Activated CD8-positive, alpha-beta memory T cell treated with anti-CD3 and anti-CD28 coated beads for 24 hours (primary cell): ENCODE measurements around the gene ARFGEF3.

Source experiments
- DNase-seq: peaks from one replicate; pipeline ENCODE4 v3.0.0-alpha.2; 2020

Gene ARFGEF3

GRCh38 chr6:138370631-138371451, 209.1 kb downstream of the ARFGEF3 start:
- no peak for DNase-seq

GRCh38 chr6:138371452-138371711, 209.6 kb downstream of the ARFGEF3 start:
- no peak for DNase-seq

GRCh38 chr6:138371720-138372119, 210.0 kb downstream of the ARFGEF3 start:
- no peak for DNase-seq

DNA sequence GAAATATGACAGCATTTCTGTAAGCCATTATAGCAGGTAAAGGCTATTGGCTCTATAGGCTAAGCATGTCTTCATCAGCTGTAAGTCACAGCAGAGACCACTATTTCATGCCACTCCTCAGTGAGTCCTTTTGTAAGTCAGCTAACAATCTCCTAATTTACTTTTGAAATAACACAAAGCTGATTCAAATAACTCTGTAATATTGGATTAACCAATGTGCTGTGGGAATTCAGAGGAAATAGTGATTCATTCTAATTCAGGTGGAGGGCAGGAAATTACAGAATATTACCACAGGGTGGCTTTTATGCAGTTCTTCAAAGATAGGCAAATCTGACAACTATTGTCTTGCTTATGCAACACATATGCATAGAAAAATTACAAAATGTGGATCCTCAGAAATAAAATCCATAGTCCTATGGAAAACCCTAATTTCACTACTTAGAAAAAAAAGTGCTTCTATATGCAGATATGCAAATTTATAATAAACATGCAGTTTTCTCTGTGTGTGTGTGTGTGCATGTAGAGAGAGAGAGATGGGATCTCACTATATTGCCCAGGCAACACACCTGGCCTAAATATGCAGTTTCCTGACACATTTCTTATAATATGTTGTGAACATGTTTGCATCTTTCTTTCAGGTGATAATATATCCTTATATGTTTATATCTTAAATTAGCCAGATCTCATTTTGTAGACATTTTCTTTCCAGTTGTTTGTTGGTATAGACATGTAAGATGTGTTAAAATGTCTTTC, 211.1 kb downstream of the ARFGEF3 start:
- DNase-seq = no peak

DNA sequence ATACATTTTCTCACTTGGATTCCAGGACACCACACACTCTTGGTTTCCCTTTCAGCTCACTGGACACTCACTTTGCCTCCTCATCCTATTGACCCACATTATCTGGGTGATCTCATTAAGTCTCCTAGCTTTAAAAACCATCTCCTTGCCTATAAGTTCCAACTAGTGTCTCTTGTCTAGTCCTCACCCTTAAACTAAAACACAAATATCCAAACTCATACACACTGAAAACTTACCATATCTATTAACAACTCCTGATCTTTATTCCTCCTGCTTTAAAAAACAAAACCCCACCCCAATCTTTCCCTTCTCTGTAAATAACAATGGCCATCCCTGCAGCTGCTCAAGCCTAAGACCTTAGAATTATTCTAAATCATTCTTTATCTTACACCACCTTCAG, 212.5 kb downstream of the ARFGEF3 start:
- no peak for DNase-seq

DNA sequence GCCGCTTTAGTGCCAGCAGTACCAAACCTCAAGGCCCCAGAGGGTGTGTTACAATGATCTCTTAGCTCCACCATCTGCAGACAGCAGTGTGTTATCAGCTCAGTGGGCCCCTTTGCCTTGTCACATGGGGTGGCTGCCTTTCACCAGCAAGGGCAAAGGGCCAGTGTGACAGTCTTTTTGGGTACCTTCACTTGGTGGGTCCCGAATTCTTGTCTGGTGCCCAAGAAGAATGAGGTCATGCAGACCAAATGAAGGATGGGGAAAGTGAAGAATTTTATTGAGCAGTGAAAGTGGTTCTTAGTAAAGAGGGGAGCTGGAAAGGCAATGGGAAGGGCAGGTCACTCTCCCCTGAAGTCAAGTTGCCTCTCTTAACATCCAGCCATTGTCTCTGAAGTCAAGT, 213.1 kb downstream of the ARFGEF3 start:
- no peak for DNase-seq

DNA sequence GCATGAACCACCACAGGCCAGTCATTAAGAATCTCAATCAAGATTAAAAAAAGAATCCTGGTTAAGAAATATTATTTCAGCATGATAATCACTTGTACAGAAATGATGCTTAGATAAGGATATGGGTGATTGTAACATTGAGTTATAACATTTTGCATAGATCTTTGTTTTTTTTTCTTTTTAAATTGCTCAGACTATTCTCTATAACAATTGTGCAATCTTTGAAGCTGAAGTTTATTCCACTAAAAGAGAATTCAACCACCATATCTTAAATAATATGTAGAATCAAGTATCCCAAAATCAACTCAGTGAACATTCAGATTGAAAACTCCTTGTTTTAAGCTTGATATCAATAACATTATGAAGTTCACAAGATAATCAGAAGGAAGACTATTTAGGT, 215.3 kb downstream of the ARFGEF3 start:
- no peak for DNase-seq

DNA sequence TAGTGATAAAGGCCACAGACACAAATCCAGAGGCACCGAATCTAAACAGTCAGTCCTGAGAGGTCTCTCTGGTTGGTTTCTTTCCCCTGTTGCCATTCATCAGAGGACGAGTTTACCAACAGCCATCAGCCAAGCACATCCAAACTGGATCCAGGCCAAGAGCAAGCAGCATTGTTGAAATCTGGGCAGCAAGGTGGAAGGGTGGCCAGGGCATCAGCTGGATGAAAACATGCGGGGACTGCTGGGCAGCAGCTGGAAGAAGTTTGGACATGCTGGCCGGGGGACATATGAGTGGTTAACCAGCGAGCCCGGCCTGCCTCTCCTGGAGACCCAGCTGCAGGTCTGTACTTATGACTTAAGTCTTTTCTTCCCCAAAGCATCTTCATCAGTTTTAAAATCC, 216.1 kb downstream of the ARFGEF3 start, which contains the start of gene SMIM28:
Gene SMIM28 (plus strand): TSS at position 62 of the 400 bp plus-strand sequence. CDS start 168 bp downstream, at position 230.
- DNase-seq = no peak

DNA sequence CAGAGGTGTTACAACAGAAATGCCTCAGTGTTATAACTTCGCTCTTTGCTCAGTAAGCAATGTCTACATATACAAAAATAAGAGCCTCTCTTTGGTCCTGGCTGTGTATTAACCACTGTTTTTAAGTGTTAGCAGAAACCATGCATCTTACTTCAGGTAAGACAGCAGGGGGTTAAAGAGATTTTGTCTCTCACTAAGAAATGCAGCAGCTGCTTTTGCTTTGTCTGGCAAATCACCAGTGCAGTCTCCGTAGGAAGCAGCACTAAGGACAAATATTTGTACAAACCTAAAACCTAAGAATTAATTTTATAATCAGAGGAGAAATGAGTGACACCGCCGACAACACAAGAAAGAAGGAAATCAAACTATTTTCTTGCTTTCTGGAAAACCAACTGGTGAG, 216.7 kb downstream of the ARFGEF3 start:
- DNase-seq = no peak

- no peak for DNase-seq
Observed at GRCh38 chr6:138382498-138383265, 220.9 kb downstream of the ARFGEF3 start.

- no peak for DNase-seq
Observed at GRCh38 chr6:138383776-138384175, 222.0 kb downstream of the ARFGEF3 start.

DNA sequence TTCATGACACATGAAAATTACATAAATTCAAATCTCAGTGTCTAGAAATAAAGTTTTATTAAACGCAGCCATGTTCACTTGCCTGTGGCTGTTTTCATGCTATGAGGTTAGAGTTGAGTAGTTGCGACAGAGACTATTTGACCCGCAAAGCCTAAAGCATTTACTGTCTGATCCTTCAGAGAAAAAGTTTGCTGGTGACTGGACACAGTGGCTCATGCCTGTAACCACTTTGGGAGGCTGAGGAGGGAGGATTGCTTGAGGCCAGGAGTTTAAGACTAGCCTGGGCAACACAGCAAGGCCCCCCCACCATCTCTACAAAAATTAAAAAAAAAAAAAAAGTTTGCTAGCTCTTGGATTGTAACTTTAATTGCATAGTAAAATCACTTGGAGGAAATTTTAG, 225.2 kb downstream of the ARFGEF3 start:
- no peak for DNase-seq

- DNase-seq = no peak
Observed at GRCh38 chr6:138387577-138388368, 226.0 kb downstream of the ARFGEF3 start.

- DNase-seq = no peak
Observed at GRCh38 chr6:138389551-138389950, 227.8 kb downstream of the ARFGEF3 start.
